ENCODE data around the gene PRKCZ. TPM values are rescaled to one million over a fixed set of nuclear protein-coding genes. Genes with fewer than 3 reads are reported as not detected.

The PRKCZ gene
- total and polyA plus RNA-seq, 2 of the 4 experiments (the other 2 are of a cell fraction) = 2.0 to 3.5 TPM

GRCh38 chr1:2041305-2041704, 8.9 kb upstream of the PRKCZ start:
- dilution Hi-C loops (cut with HindIII; ENCODE audit: low sequenced_read_pairs, unreplicated experiment) (no loop called here), intact Hi-C loops (cut with micrococcal nuclease) (no loop called here), in situ Hi-C loops (cut with MboI; ENCODE audit: low sequenced_read_pairs) (loop anchor here (10.0 kb wide), 1 partner anchor 87 kb away; no protein-coding TSS in a partner anchor)
- Histone ChIP-seq H3K79me1 (ENCODE audit: low read depth in 1 of 2, low read length in 2 of 2) (no peaks in the 10 kb centered on the region), H3K27ac (ENCODE audit: insufficient read depth, low read length) (no peak overlapping the region), H3K9ac (ENCODE audit: low read depth, low read length) (no peak overlapping the region), H3K9me3 (ENCODE audit: control insufficient read depth, insufficient read depth, low read length) (peaks cover 5% of the 10 kb centered on the region; the same call in 1 of the 2 replicates), H2BK20ac (ENCODE audit: low read depth, low read length) (no peak overlapping the region), H3K4ac (ENCODE audit: low read depth, low read length) (no peak overlapping the region), H3K23ac (ENCODE audit: low read depth, low read length) (no peak overlapping the region), H2AFZ (replicated peaks; ENCODE audit: low read length, poor library complexity) (no peak overlapping the region), H2BK15ac (ENCODE audit: low read depth, low read length) (no peak overlapping the region), H4K91ac (ENCODE audit: insufficient read depth, low read depth, low read length) (no peak overlapping the region), H3K4me2 (ENCODE audit: low read depth, low read length) (no peak overlapping the region), H3K18ac (ENCODE audit: low read depth, low read length) (no peak overlapping the region), H4K20me1 (ENCODE audit: insufficient read depth, low read length) (no peaks in the 10 kb centered on the region; the same call in 1 of the 2 replicates), H3K4me3 (ENCODE audit: insufficient read depth, low read depth, low read length) (no peak overlapping the region), H3K27me3 (ENCODE audit: control insufficient read depth, insufficient read depth, low read length) (peaks cover 42% of the 10 kb centered on the region), H3K56ac (ENCODE audit: extremely low read depth, insufficient read depth, low read length) (no peak overlapping the region), H3K9me1 (ENCODE audit: insufficient read depth, low read length) (no peaks in the 10 kb centered on the region), H4K8ac (ENCODE audit: low read depth in 2 of 2, low read length in 2 of 2) (no peak overlapping the region), H2BK120ac (ENCODE audit: low read depth, low read length) (no peak overlapping the region), H3K36me3 (ENCODE audit: control insufficient read depth, insufficient read depth, low read length) (no peaks in the 10 kb centered on the region), H4K5ac (ENCODE audit: low read depth, low read length) (no peak overlapping the region), H3K4me1 (ENCODE audit: control insufficient read depth, insufficient read depth, low read length) (peaks cover 2% of the 10 kb centered on the region; the same call in 1 of the 2 replicates), H2BK5ac (ENCODE audit: low read depth, low read length, poor library complexity, severe bottlenecking) (no peak overlapping the region), H3K14ac (replicated peaks; ENCODE audit: low read depth, low read length) (no peak overlapping the region), H2AK9ac (replicated peaks; ENCODE audit: low read depth, low read length, poor library complexity) (no peak overlapping the region), H2AK5ac (ENCODE audit: low read depth, low read length) (no peak overlapping the region)
- TF ChIP-seq RCOR1 (IDR thresholded peaks at IDR 0.05; ENCODE audit: insufficient replicate concordance, low read length) = no peak
- no peak for TF ChIP-seq BHLHE40 (IDR thresholded peaks at IDR 0.05; ENCODE audit: low read depth, low read length)
- TF ChIP-seq, protein P1, sequence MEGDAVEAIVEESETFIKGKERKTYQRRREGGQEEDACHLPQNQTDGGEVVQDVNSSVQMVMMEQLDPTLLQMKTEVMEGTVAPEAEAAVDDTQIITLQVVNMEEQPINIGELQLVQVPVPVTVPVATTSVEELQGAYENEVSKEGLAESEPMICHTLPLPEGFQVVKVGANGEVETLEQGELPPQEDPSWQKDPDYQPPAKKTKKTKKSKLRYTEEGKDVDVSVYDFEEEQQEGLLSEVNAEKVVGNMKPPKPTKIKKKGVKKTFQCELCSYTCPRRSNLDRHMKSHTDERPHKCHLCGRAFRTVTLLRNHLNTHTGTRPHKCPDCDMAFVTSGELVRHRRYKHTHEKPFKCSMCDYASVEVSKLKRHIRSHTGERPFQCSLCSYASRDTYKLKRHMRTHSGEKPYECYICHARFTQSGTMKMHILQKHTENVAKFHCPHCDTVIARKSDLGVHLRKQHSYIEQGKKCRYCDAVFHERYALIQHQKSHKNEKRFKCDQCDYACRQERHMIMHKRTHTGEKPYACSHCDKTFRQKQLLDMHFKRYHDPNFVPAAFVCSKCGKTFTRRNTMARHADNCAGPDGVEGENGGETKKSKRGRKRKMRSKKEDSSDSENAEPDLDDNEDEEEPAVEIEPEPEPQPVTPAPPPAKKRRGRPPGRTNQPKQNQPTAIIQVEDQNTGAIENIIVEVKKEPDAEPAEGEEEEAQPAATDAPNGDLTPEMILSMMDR (conservative IDR thresholded peaks at IDR 0.05; ENCODE audit: low read depth, low read length) = no peak
- no peak for TF ChIP-seq USF2 (IDR thresholded peaks at IDR 0.05; ENCODE audit: low read depth, low read length)
- TF ChIP-seq FOS (IDR thresholded peaks at IDR 0.05; ENCODE audit: low read depth, low read length) = no peak
- no peak for TF ChIP-seq RAD21 (IDR thresholded peaks at IDR 0.05; ENCODE audit: low read length)
- no peak for TF ChIP-seq POLR2A (IDR thresholded peaks at IDR 0.05; ENCODE audit: low read depth, low read length)
- 78% methylated on average over 6 of the region's 15 CpGs; no CpG with 5 or more reads in 1 of the 2 experiments for whole genome bisulfite sequencing, 2 experiments (ENCODE audit: extremely low coverage in 2 of 2, insufficient read length in 1 of 2)
- BruUV-seq (replicated peaks) = no TSS peak
- no peak for ATAC-seq (ENCODE audit: low read depth)
- CTCF ChIA-PET = interaction anchor here (0.5 kb wide), 1 partner anchor 172 kb away, joined by 3 read pairs; no protein-coding TSS in a partner anchor
- no peak for DNase-seq
- POLR2A ChIA-PET (ENCODE audit: unreplicated experiment) = no interaction called here
